SK-N-SH treated with all-trans-retinoic acid at 6 μM for 48 hours (cell line): ENCODE measurements around the gene FAM136A.
"Not testable (repeated sequence)": the region's sequence is repeated elsewhere in the genome, so short reads cannot be mapped to it uniquely, and the experiment has no call there.

Experiments used
- ARNTL ChIP-seq: fragments of 450-650 bp; formaldehyde crosslinking; IDR thresholded peaks from 2 replicates; pipeline ENCODE4 v1.5.0; 2020; ENCODE audit warnings: low read depth, mild to moderate bottlenecking, moderate library complexity, borderline replicate concordance
- CSDC2 ChIP-seq: fragments of 250-450 bp; sonication (Bioruptor Pico); IDR thresholded peaks from 2 replicates; pipeline ENCODE4 v1.5.0; 2020; ENCODE audit warnings: mild to moderate bottlenecking, moderate library complexity
- OSR1 ChIP-seq: fragments of 250-450 bp; sonication (Bioruptor Pico); IDR thresholded peaks from 2 replicates; pipeline ENCODE4 v1.8.0; 2022; ENCODE audit warnings: moderate library complexity, mild to moderate bottlenecking, inconsistent platforms
- RARB ChIP-seq: fragments of 250-450 bp; sonication (Bioruptor Pico); IDR thresholded peaks from 2 replicates; pipeline ENCODE4 v1.8.0; 2021; ENCODE audit warnings: mild to moderate bottlenecking, moderate library complexity
- TCF4 ChIP-seq: fragments of 250-450 bp; sonication (Bioruptor Pico); IDR thresholded peaks from 2 replicates; pipeline ENCODE4 v1.8.0; 2021; ENCODE audit warnings: mild to moderate bottlenecking, moderate library complexity, borderline replicate concordance
- ZFP3 ChIP-seq: fragments of 250-450 bp; sonication (Bioruptor Pico); IDR thresholded peaks from 2 replicates; pipeline ENCODE4 v1.5.0; 2020; ENCODE audit warnings: mild to moderate bottlenecking, moderate library complexity
- ZFP30 ChIP-seq: fragments of 450-650 bp; formaldehyde crosslinking; IDR thresholded peaks from 2 replicates; pipeline ENCODE4 v1.5.0; 2022; ENCODE audit warnings: mild to moderate bottlenecking, moderate library complexity
- ZNF70 ChIP-seq: fragments of 450-650 bp; formaldehyde crosslinking; IDR thresholded peaks from 2 replicates; pipeline ENCODE4 v1.5.0; 2020; ENCODE audit warnings: mild to moderate bottlenecking, moderate library complexity
- ZNF8 ChIP-seq: fragments of 450-650 bp; formaldehyde crosslinking; IDR thresholded peaks from 2 replicates; pipeline ENCODE4 v1.5.0; 2020; ENCODE audit warnings: mild to moderate bottlenecking, moderate library complexity
- TF ChIP-seq, protein P1 (sequence below): fragments of 250-450 bp; sonication (Bioruptor Pico); IDR thresholded peaks from 2 replicates; pipeline ENCODE4 v1.8.0; 2020; ENCODE audit warnings: mild to moderate bottlenecking, moderate library complexity, borderline replicate concordance
- TF ChIP-seq, protein P2 (sequence below): fragments of 250-450 bp; sonication (Bioruptor Pico); IDR thresholded peaks from 2 replicates; pipeline ENCODE4 v1.5.0; 2020; ENCODE audit warnings: mild to moderate bottlenecking, moderate library complexity
- TF ChIP-seq, protein P3 (sequence below): fragments of 250-450 bp; sonication (Bioruptor Pico); IDR thresholded peaks from 2 replicates; pipeline ENCODE4 v1.8.0; 2021; ENCODE audit warnings: low read depth, mild to moderate bottlenecking, moderate library complexity, borderline replicate concordance
- TF ChIP-seq, protein P4 (sequence below): fragments of 250-450 bp; sonication (Bioruptor Pico); IDR thresholded peaks from 2 replicates; pipeline ENCODE4 v1.5.1; 2020; ENCODE audit warnings: low read depth, mild to moderate bottlenecking, moderate library complexity

DNA sequence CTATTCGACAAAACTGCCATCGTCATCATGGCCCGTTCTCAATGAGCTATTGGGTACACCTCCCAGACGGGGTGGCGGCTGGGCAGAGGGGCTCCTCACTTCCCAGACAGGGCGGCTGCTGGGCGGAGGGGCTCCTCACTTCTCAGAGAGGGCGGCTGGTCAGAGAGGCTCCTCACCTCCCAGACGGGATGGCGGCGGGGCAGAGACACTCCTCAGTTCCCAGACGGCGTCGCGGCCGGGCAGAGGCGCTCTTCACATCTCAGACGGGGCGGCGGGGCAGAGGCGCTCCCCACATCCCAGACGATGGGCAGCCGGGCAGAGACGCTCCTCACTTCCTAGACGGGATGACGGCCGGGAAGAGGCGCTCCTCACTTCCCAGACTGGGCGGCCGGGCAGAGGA is 34.9 kb downstream of the FAM136A start:
- not testable (repeated sequence) for TF ChIP-seq ZNF70; CSDC2; ZFP30 (CRISPR knock-in tag); TCF4 (CRISPR knock-in tag); ZNF8; RARB (CRISPR knock-in tag); ARNTL (CRISPR knock-in tag); ZFP3; OSR1 (CRISPR knock-in tag)
- TF ChIP-seq, protein P1, sequence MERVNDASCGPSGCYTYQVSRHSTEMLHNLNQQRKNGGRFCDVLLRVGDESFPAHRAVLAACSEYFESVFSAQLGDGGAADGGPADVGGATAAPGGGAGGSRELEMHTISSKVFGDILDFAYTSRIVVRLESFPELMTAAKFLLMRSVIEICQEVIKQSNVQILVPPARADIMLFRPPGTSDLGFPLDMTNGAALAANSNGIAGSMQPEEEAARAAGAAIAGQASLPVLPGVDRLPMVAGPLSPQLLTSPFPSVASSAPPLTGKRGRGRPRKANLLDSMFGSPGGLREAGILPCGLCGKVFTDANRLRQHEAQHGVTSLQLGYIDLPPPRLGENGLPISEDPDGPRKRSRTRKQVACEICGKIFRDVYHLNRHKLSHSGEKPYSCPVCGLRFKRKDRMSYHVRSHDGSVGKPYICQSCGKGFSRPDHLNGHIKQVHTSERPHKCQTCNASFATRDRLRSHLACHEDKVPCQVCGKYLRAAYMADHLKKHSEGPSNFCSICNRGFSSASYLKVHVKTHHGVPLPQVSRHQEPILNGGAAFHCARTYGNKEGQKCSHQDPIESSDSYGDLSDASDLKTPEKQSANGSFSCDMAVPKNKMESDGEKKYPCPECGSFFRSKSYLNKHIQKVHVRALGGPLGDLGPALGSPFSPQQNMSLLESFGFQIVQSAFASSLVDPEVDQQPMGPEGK (CRISPR knock-in tag), result not testable (repeated sequence)
- TF ChIP-seq, protein P2, sequence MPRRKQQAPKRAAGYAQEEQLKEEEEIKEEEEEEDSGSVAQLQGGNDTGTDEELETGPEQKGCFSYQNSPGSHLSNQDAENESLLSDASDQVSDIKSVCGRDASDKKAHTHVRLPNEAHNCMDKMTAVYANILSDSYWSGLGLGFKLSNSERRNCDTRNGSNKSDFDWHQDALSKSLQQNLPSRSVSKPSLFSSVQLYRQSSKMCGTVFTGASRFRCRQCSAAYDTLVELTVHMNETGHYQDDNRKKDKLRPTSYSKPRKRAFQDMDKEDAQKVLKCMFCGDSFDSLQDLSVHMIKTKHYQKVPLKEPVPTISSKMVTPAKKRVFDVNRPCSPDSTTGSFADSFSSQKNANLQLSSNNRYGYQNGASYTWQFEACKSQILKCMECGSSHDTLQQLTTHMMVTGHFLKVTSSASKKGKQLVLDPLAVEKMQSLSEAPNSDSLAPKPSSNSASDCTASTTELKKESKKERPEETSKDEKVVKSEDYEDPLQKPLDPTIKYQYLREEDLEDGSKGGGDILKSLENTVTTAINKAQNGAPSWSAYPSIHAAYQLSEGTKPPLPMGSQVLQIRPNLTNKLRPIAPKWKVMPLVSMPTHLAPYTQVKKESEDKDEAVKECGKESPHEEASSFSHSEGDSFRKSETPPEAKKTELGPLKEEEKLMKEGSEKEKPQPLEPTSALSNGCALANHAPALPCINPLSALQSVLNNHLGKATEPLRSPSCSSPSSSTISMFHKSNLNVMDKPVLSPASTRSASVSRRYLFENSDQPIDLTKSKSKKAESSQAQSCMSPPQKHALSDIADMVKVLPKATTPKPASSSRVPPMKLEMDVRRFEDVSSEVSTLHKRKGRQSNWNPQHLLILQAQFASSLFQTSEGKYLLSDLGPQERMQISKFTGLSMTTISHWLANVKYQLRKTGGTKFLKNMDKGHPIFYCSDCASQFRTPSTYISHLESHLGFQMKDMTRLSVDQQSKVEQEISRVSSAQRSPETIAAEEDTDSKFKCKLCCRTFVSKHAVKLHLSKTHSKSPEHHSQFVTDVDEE (CRISPR knock-in tag), result not testable (repeated sequence)
- TF ChIP-seq, protein P3, sequence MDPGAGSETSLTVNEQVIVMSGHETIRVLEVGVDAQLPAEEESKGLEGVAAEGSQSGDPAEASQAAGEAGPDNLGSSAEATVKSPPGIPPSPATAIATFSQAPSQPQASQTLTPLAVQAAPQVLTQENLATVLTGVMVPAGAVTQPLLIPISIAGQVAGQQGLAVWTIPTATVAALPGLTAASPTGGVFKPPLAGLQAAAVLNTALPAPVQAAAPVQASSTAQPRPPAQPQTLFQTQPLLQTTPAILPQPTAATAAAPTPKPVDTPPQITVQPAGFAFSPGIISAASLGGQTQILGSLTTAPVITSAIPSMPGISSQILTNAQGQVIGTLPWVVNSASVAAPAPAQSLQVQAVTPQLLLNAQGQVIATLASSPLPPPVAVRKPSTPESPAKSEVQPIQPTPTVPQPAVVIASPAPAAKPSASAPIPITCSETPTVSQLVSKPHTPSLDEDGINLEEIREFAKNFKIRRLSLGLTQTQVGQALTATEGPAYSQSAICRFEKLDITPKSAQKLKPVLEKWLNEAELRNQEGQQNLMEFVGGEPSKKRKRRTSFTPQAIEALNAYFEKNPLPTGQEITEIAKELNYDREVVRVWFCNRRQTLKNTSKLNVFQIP (CRISPR knock-in tag), result not testable (repeated sequence)
- TF ChIP-seq, protein P4, sequence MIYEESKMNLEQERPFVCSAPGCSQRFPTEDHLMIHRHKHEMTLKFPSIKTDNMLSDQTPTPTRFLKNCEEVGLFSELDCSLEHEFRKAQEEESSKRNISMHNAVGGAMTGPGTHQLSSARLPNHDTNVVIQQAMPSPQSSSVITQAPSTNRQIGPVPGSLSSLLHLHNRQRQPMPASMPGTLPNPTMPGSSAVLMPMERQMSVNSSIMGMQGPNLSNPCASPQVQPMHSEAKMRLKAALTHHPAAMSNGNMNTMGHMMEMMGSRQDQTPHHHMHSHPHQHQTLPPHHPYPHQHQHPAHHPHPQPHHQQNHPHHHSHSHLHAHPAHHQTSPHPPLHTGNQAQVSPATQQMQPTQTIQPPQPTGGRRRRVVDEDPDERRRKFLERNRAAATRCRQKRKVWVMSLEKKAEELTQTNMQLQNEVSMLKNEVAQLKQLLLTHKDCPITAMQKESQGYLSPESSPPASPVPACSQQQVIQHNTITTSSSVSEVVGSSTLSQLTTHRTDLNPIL (CRISPR knock-in tag), result not testable (repeated sequence)
